PC-9 (cell line): ENCODE data around the gene BGLAP.

Experiments used
- CTCF ChIP-seq: fragments of 200-600 bp; sonication (generic); conservative IDR thresholded peaks from 2 replicates; pipeline ENCODE4 v1.6.1; 2017; ENCODE audit warnings: mixed run types, antibody characterized with exemption, mild to moderate bottlenecking, moderate library complexity
- EZH2 ChIP-seq: fragments of 200-600 bp; sonication (generic); IDR thresholded peaks from 2 replicates; pipeline ENCODE4 v1.8.0; 2017; ENCODE audit warnings: antibody characterized with exemption, low read depth

GRCh38 chr1:156244712-156245111, 2.7 kb downstream of the BGLAP start:
- no peak for TF ChIP-seq CTCF
- no peak for TF ChIP-seq EZH2
